Measurements from ENCODE around the gene KLF1. TPM values are rescaled to one million over a fixed set of nuclear protein-coding genes. Genes with fewer than 3 reads are reported as not detected.
"Not testable (repeated sequence)": the region's sequence is repeated elsewhere in the genome, so short reads cannot be mapped to it uniquely, and the experiment has no call there.

The KLF1 gene
- total RNA-seq, 4 donors from 2014 or later: not detected

DNA sequence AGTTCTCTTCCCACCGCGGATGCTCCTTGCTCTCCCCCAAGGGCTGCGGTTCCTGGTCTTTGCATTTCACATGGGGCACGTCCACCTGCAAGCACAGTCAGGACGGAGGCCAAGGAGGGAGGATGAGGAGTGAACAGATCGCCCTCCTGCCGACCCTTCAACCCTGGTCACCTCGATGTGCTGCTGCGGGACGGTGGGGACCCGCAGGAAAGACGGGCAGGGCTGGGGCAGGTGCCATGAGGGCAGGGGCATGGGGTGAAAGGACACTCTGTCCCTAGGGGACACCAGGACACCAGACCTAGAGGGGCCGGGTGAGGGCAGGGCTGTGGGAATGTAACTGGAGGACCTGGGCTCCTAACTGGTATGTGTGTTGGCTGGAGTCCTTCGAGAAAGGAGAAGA is 31.3 kb upstream of the KLF1 start:
- H3K27ac ChIP-seq: no peak overlapping the region
- peaks cover 20% of the 10 kb centered on the region for H3K4me1 ChIP-seq
- peaks cover 12% of the 10 kb centered on the region for H3K36me3 ChIP-seq
- DNase-seq (ENCODE audit: low spot score in 2 of 2): no peak
- no peaks in the 10 kb centered on the region for H3K9me3 ChIP-seq
- no peaks in the 10 kb centered on the region for H3K27me3 ChIP-seq
- WGBS: 91% methylated on average over 14 of the region's 14 CpGs
- TF ChIP-seq POLR2A (IDR thresholded peaks at IDR 0.05): no peak
- TF ChIP-seq POLR2AphosphoS5 (IDR thresholded peaks at IDR 0.05): no peak
- TF ChIP-seq, protein P1, sequence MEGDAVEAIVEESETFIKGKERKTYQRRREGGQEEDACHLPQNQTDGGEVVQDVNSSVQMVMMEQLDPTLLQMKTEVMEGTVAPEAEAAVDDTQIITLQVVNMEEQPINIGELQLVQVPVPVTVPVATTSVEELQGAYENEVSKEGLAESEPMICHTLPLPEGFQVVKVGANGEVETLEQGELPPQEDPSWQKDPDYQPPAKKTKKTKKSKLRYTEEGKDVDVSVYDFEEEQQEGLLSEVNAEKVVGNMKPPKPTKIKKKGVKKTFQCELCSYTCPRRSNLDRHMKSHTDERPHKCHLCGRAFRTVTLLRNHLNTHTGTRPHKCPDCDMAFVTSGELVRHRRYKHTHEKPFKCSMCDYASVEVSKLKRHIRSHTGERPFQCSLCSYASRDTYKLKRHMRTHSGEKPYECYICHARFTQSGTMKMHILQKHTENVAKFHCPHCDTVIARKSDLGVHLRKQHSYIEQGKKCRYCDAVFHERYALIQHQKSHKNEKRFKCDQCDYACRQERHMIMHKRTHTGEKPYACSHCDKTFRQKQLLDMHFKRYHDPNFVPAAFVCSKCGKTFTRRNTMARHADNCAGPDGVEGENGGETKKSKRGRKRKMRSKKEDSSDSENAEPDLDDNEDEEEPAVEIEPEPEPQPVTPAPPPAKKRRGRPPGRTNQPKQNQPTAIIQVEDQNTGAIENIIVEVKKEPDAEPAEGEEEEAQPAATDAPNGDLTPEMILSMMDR (IDR thresholded peaks at IDR 0.05): no peak
- no peak for TF ChIP-seq EP300 (IDR thresholded peaks at IDR 0.05)
- no peak overlapping the region for H3K4me3 ChIP-seq

DNA sequence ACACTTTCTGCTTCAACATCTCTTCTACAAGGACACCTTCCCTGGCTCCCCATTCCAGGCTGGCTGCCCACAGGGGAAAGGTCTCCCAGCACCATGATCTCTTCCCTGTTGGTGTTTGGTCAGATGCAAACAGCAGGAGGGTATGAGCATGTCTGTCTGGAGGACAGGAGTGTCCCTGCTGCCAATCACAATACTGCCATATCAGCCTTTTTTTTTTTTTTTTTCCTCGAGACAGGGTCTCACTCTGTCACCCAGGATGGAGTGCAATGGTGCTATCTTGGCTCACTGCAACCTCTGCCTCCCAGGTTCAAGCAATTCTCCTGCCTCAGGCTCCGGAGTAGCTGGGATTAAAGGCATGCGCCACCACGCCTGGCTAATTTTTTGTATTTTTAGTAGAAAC is 28.9 kb upstream of the KLF1 start:
- not testable (repeated sequence) for H3K27me3 ChIP-seq; H3K36me3 ChIP-seq; DNase-seq (ENCODE audit: low spot score in 2 of 2); H3K4me3 ChIP-seq; H3K9me3 ChIP-seq; H3K27ac ChIP-seq
- 91% methylated on average over 4 of the region's 4 CpGs for WGBS
- peaks cover 35% of the 10 kb centered on the region for H3K4me1 ChIP-seq

- no peak for DNase-seq (ENCODE audit: low spot score in 2 of 2)
- Histone ChIP-seq H3K4me3 (peak overlapping the region; percentile 33), H3K27ac (peak overlapping the region; percentile 83), H3K9me3 (no peaks in the 10 kb centered on the region), H3K27me3 (no peaks in the 10 kb centered on the region), H3K4me1 (peaks cover 30% of the 10 kb centered on the region), H3K36me3 (no peaks in the 10 kb centered on the region)
- TF ChIP-seq POLR2A (IDR thresholded peaks at IDR 0.05) (no peak), POLR2AphosphoS5 (IDR thresholded peaks at IDR 0.05) (no peak), EP300 (IDR thresholded peaks at IDR 0.05) (no peak)
- TF ChIP-seq, protein P1 (IDR thresholded peaks at IDR 0.05): no peak
- WGBS: 45% methylated on average over 12 of the region's 12 CpGs
Observed at GRCh38 chr19:12913851-12914690, 27.1 kb upstream of the KLF1 start.

DNA sequence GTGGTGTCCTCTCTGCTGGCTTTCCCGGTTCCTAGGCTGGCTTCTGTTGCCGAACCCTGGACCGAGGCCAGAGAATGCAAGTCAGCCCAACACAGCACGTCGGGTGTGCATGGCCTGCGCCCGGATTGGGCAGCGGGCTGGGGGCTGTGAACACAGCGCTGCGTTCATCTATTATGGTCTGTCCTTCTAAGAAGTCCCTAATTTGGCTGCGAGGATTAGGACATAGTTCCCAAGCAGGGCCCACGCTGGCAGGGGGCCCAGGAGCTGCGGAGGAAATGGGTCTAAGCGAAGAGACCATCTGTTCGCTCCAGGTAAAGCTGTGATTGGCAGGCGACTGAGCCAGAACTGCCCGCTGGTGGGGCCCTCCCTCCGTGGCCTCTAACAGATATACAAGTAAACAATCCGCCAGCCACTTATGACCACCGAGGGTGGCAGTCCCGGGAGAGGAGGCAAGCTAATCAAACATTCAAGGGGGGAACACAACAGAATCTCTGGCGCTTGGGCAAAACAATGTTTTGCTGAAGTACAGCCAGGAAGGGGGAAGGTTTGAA is 26.1 kb upstream of the KLF1 start:
- Histone ChIP-seq H3K27ac (peak overlapping the region; percentile 83), H3K9me3 (no peaks in the 10 kb centered on the region), H3K4me1 (peaks cover 26% of the 10 kb centered on the region), H3K36me3 (no peaks in the 10 kb centered on the region), H3K27me3 (no peaks in the 10 kb centered on the region), H3K4me3 (peak overlapping the region; percentile 33)
- 2% methylated on average over 15 of the region's 22 CpGs for WGBS
- TF ChIP-seq EP300 (IDR thresholded peaks at IDR 0.05): no peak
- TF ChIP-seq, protein P1 (IDR thresholded peaks at IDR 0.05): no peak
- TF ChIP-seq POLR2A (IDR thresholded peaks at IDR 0.05): no peak
- TF ChIP-seq POLR2AphosphoS5 (IDR thresholded peaks at IDR 0.05): no peak
- DNase-seq (ENCODE audit: low spot score in 2 of 2): peak; percentile 75 to 87

DNA sequence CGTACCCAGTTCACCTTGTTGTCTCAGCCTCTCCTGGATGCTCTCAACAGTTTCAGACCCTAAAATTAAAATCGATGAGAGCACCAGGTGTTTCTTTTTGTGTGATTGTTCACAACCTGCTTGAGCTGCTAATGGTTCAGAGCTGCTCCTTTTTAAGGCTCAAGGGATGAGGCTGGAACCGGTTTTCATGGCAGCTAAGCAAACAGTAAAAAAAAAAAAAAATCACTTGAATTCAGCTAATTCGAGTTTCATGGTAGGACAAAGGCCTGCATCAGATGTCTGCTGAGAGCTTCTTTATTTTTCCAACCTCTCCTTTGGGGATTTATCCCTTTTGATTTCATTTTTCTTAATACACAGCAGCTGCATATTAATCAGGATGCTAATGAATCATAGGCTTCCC is 25.6 kb upstream of the KLF1 start:
- peak overlapping the region; percentile 33 for H3K4me3 ChIP-seq
- H3K36me3 ChIP-seq: no peaks in the 10 kb centered on the region
- peak overlapping the region; percentile 83 for H3K27ac ChIP-seq
- peaks cover 26% of the 10 kb centered on the region for H3K4me1 ChIP-seq
- 35% methylated on average over 4 of the region's 4 CpGs for WGBS
- no peak for DNase-seq (ENCODE audit: low spot score in 2 of 2)
- no peaks in the 10 kb centered on the region for H3K9me3 ChIP-seq
- H3K27me3 ChIP-seq: no peaks in the 10 kb centered on the region
- TF ChIP-seq EP300 (IDR thresholded peaks at IDR 0.05) (no peak), POLR2A (IDR thresholded peaks at IDR 0.05) (no peak), POLR2AphosphoS5 (IDR thresholded peaks at IDR 0.05) (no peak)
- TF ChIP-seq, protein P1 (IDR thresholded peaks at IDR 0.05): no peak

Measured in suprapubic skin (tissue), 4 donors.